Osteoblast (primary cell): ENCODE data around the gene KISS1. TPM values are rescaled to one million over a fixed set of nuclear protein-coding genes. Genes with fewer than 3 reads are reported as not detected.

Experiments
- DNase-seq: peaks from one replicate; pipeline ENCODE4 v3.0.0; 2011; ENCODE audit warnings: low spot score, mixed read lengths; ENCODE audit not compliant: insufficient read length; ENCODE audit errors: missing footprints
- H2AFZ ChIP-seq: 2 replicates; pipeline ENCODE4 v1.6.0; 2011; ENCODE audit warnings: mild to moderate bottlenecking, low read length
- H3K27ac ChIP-seq: 2 replicates; pipeline ENCODE4 v1.5.1; 2011; ENCODE audit warnings: mild to moderate bottlenecking, low read depth, low read length, moderate library complexity
- H3K27me3 ChIP-seq: 2 replicates; pipeline ENCODE4 v1.6.0; 2012; ENCODE audit warnings: mild to moderate bottlenecking, control low read depth, inconsistent platforms, low read length, moderate library complexity; ENCODE audit not compliant: insufficient read depth
- H3K36me3 ChIP-seq: 2 replicates; pipeline ENCODE4 v1.5.1; 2011; ENCODE audit warnings: mild to moderate bottlenecking, low read length, control low read depth, moderate library complexity; ENCODE audit not compliant: insufficient read depth
- H3K4me1 ChIP-seq: 2 replicates; pipeline ENCODE4 v1.5.1; 2011; ENCODE audit warnings: mild to moderate bottlenecking, low read length, control low read depth, moderate library complexity; ENCODE audit not compliant: insufficient read depth
- H3K4me2 ChIP-seq: 2 replicates; pipeline ENCODE4 v1.6.0; 2011; ENCODE audit warnings: mild to moderate bottlenecking, low read length; ENCODE audit not compliant: insufficient read depth
- H3K4me3 ChIP-seq: fragments of 200-600 bp; sonication (generic); 3 replicates; pipeline ENCODE4 v1.5.1; 2012; ENCODE audit warnings: mild to moderate bottlenecking, low read length, inconsistent platforms; ENCODE audit not compliant: insufficient read depth
- H3K79me2 ChIP-seq: 2 replicates; pipeline ENCODE4 v1.6.0; 2012; ENCODE audit warnings: mild to moderate bottlenecking, low read length, control low read depth, inconsistent platforms; ENCODE audit not compliant: insufficient read depth
- H3K9me3 ChIP-seq: 2 replicates; pipeline ENCODE4 v1.5.1; 2011; ENCODE audit warnings: low read depth, low read length, control low read depth
- H4K20me1 ChIP-seq: 2 replicates; pipeline ENCODE4 v1.6.0; 2012; ENCODE audit warnings: mild to moderate bottlenecking, low read length, control low read depth; ENCODE audit not compliant: insufficient read depth
- total RNA-seq: library from RNA; depleted of rRNA; stranded (reverse); fragments of >200 nt; gene quantifications from 2 replicates; pipeline ENCODE4 v1.2.3, GENCODE V29; 2012
- TF ChIP-seq, protein P1 (sequence below): IDR thresholded peaks from 2 replicates; pipeline ENCODE4 v1.5.1; 2011; ENCODE audit warnings: mild to moderate bottlenecking, low read depth, low read length, moderate library complexity; ENCODE audit errors: extremely low read depth

The KISS1 gene
- total RNA-seq, 1 donor, result not detected

- H2AFZ ChIP-seq, result no peak overlapping the region
- H3K79me2 ChIP-seq, result no peaks in the 10 kb centered on the region
- no peak overlapping the region for H3K4me3 ChIP-seq
- no peaks in the 10 kb centered on the region for H3K9me3 ChIP-seq
- H3K4me1 ChIP-seq, result no peaks in the 10 kb centered on the region
- H3K4me2 ChIP-seq, result no peak overlapping the region
- H3K27ac ChIP-seq, result no peak overlapping the region
- no peak for DNase-seq
- H4K20me1 ChIP-seq, result no peaks in the 10 kb centered on the region
- no peaks in the 10 kb centered on the region for H3K36me3 ChIP-seq
- H3K27me3 ChIP-seq, result peaks cover 53% of the 10 kb centered on the region
- TF ChIP-seq, protein P1, sequence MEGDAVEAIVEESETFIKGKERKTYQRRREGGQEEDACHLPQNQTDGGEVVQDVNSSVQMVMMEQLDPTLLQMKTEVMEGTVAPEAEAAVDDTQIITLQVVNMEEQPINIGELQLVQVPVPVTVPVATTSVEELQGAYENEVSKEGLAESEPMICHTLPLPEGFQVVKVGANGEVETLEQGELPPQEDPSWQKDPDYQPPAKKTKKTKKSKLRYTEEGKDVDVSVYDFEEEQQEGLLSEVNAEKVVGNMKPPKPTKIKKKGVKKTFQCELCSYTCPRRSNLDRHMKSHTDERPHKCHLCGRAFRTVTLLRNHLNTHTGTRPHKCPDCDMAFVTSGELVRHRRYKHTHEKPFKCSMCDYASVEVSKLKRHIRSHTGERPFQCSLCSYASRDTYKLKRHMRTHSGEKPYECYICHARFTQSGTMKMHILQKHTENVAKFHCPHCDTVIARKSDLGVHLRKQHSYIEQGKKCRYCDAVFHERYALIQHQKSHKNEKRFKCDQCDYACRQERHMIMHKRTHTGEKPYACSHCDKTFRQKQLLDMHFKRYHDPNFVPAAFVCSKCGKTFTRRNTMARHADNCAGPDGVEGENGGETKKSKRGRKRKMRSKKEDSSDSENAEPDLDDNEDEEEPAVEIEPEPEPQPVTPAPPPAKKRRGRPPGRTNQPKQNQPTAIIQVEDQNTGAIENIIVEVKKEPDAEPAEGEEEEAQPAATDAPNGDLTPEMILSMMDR, result no peak
Observed at GRCh38 chr1:204205486-204205885, 9.2 kb upstream of the KISS1 start.

DNA sequence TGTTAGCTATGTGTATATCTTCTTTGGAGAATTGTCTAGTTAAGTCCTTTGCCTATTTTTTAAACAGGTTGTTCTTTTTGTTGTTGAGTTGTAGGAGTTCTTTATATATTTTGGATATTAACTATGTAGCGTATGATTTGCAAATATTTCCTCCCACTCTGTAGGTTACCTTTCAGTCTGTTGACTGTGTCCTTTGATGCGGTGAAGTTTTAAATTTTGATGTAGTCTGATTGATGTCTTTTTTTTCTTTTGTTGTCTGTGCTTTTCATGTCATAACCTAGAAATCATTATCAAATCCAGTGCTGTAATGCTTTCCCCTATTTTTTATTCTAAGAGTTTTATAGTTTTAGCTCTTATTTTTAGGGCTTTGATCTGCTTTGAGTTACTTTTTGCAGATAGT, 8.7 kb upstream of the KISS1 start:
- Histone ChIP-seq H3K79me2 (no peaks in the 10 kb centered on the region), H3K27me3 (peaks cover 53% of the 10 kb centered on the region), H3K9me3 (no peaks in the 10 kb centered on the region), H4K20me1 (no peaks in the 10 kb centered on the region), H3K27ac (no peak overlapping the region), H3K4me2 (no peak overlapping the region), H3K4me3 (no peak overlapping the region), H2AFZ (no peak overlapping the region), H3K4me1 (no peaks in the 10 kb centered on the region), H3K36me3 (no peaks in the 10 kb centered on the region)
- no peak for DNase-seq
- TF ChIP-seq, protein P1, result no peak

GRCh38 chr1:204203206-204203767, 7.0 kb upstream of the KISS1 start:
- Histone ChIP-seq H3K4me3 (no peak overlapping the region), H2AFZ (no peak overlapping the region), H3K9me3 (no peaks in the 10 kb centered on the region), H3K27ac (no peak overlapping the region), H3K79me2 (no peaks in the 10 kb centered on the region), H3K27me3 (peaks cover 46% of the 10 kb centered on the region), H3K4me2 (no peak overlapping the region), H3K4me1 (peaks cover 3% of the 10 kb centered on the region), H3K36me3 (no peaks in the 10 kb centered on the region), H4K20me1 (no peaks in the 10 kb centered on the region)
- no peak for DNase-seq
- TF ChIP-seq, protein P1, result no peak

DNA sequence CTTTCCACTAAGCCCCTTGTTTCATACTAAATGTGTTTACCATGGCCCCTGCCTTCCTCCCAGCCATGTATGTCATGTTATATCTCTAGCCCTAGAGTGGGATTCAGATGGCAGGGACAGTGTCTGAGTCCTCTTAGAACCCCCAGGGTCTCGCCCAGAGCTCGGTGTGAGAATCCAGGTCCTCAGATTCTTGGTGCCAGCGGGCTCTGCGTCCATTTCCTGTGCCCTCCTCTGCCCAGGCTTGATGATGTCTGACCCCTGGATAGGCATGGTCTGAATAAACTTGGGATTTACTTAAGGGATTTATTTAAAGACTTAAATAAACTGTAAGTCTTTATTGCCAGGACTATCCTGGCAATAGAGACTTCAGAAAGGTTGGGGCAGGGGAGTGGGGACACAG, 6.2 kb upstream of the KISS1 start:
- Histone ChIP-seq H3K4me2 (no peak overlapping the region), H3K36me3 (no peaks in the 10 kb centered on the region), H4K20me1 (no peaks in the 10 kb centered on the region), H3K4me3 (no peak overlapping the region), H2AFZ (no peak overlapping the region), H3K27me3 (peaks cover 40% of the 10 kb centered on the region), H3K27ac (no peak overlapping the region), H3K4me1 (peaks cover 4% of the 10 kb centered on the region), H3K79me2 (no peaks in the 10 kb centered on the region), H3K9me3 (no peaks in the 10 kb centered on the region)
- DNase-seq, result no peak
- TF ChIP-seq, protein P1, result no peak
